CD4-positive, alpha-beta T cell treated with Interleukin-4 for 1 hour (primary cell): ENCODE results near the gene TBCCD1.
"Not testable (repeated sequence)": the region's sequence is repeated elsewhere in the genome, so short reads cannot be mapped to it uniquely, and the experiment has no call there.

ENCODE experiments used
- DNase-seq, 2 donors: peaks; one replicate each; pipeline ENCODE4 v3.0.0-alpha.2; 2020 to 2022

Gene TBCCD1

GRCh38 chr3:186594591-186595113, 27.5 kb upstream of the TBCCD1 start:
- DNase-seq: no peak

GRCh38 chr3:186593862-186594261, 26.7 kb upstream of the TBCCD1 start:
- DNase-seq: no peak

DNA sequence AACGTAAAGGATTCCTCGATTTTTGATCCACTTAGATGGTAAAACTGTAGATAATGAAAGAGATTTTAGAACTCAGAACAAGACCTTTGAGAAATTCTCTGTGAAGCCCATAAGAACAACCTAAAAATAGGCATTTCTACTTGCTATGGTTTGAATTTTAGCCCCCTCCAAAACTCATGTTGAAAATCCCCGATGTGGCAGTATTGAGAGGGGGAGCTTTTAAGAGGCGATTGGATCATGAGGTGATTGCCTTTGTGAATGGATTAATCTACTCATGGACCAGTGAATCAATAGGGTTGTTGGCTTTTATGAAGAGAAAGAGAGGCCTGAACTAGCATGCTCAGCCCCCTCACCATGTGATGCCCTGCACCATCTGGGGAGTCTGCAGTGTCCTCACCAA, 25.5 kb upstream of the TBCCD1 start:
- no peak for DNase-seq

- DNase-seq: no peak
Observed at GRCh38 chr3:186590580-186591295, 23.6 kb upstream of the TBCCD1 start.

GRCh38 chr3:186589856-186590579, 22.9 kb upstream of the TBCCD1 start:
- DNase-seq: peak in 1 of 2 donors; percentile 43

DNA sequence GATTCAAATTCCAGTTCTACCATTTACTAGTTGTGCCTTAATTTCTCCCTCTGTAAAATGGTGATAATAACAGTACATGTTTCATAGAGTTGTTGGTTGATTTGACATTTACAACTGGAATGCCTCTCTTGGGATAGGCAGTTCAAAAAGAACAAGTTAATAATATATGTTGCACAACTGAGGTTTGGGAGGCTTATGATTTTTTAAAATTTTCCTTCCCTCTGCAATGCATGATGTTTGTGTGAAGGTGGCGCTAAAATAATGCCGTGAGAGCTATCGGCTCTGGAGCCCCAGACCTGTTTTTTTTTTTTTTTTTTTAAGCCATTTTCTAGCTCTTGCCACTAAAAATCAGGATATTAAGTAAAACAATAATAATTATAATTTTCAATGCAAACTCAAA, 22.0 kb upstream of the TBCCD1 start:
- DNase-seq: no peak

GRCh38 chr3:186588632-186589031, 21.5 kb upstream of the TBCCD1 start:
- DNase-seq: no peak

GRCh38 chr3:186587183-186587582, 20.0 kb upstream of the TBCCD1 start:
- DNase-seq: no peak

DNA sequence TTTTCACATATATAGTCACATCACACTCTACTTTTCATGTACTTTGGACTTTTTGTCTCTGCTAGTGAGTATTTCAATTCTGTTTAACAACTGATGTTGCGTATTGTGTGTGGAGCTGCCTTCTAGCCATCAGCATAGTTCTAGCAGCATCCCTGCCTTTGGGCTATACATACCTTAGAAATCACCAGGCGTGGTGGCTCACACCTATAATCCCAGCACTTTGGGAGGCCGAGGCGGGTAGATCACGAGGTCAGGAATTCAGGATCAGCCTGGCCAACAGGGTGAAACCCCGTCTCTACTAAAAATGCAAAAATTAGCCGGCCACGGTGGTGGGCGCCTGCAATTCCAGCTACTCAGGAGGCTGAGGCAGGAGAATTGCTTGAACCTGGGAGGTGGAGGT, 19.1 kb upstream of the TBCCD1 start:
- DNase-seq: not testable (repeated sequence)

- DNase-seq: no peak
Observed at GRCh38 chr3:186583831-186584230, 16.7 kb upstream of the TBCCD1 start.

DNA sequence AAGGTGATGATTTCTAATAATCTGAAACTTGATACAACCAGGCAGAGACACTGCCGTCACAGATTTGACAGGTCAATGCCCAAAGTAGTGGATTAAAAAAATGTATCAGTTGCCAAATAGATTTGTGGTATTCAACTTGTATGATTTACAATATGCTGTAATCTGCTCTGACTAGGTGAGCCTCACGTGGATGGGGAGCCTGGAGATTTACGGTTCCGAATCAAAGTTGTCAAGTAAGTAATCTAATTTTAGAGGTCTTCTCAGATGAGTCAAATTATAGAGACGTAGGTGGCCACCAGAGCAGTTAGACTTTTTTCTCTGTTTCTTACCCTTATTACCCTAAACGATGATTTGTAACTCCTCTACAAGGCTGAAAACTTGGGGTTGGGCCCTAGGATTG, 15.4 kb upstream of the TBCCD1 start:
- no peak for DNase-seq

- DNase-seq: no peak
Observed at GRCh38 chr3:186580785-186581184, 13.6 kb upstream of the TBCCD1 start.

DNA sequence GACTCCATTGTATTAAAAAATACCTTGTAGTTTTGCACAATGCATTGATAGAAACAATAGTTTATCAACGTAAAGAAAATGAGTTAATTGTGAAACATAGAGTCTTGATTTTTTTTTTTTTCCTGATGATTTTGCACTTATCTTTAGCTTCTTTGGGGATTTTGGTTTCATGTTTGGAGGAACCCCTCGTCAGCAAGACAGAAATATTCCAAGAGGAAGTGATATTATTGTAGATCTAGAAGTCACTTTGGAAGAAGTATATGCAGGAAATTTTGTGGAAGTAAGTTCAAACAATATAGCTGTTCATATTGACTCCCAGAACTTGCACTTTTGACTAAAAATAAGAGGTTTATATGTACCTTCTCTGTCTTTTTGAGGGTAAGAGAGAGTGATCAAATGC, 10.4 kb upstream of the TBCCD1 start:
- DNase-seq: no peak

GRCh38 chr3:186571644-186572013, 4.5 kb upstream of the TBCCD1 start:
- DNase-seq: no peak

DNA sequence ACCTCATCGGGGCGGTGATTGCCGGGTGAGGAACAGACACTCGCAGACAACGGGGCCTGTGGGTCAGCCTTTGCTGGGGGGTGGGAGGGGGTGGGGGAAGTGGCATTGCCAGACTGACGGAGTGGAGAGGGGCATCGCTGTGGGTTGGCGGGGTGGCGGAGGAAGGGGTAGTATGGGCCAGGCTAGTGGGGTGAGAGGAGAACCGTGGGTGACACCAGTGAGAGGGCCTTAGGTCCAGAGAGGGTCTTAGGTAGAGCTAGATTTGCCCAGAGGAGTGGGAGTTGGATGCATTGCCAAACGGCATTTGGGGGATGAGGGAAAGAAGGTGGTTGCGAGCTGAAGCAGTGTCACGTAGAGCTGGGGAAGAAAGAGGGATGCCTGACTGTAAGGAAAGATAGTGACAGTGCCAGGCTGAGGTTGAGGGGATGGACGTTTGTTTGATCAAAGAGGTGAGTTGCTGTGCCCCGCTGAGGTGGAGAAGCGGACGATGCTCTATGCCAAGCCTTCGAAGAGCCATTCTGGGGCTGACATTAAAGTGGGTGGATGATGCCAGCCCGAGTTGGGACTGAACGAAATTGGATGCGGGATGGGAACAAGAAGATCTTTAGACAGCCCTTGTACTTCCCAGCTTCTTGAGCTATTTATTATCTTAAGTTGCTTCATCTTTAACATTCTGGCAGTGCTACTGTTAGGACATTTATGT, 4.0 kb upstream of the TBCCD1 start:
- no peak for DNase-seq

DNA sequence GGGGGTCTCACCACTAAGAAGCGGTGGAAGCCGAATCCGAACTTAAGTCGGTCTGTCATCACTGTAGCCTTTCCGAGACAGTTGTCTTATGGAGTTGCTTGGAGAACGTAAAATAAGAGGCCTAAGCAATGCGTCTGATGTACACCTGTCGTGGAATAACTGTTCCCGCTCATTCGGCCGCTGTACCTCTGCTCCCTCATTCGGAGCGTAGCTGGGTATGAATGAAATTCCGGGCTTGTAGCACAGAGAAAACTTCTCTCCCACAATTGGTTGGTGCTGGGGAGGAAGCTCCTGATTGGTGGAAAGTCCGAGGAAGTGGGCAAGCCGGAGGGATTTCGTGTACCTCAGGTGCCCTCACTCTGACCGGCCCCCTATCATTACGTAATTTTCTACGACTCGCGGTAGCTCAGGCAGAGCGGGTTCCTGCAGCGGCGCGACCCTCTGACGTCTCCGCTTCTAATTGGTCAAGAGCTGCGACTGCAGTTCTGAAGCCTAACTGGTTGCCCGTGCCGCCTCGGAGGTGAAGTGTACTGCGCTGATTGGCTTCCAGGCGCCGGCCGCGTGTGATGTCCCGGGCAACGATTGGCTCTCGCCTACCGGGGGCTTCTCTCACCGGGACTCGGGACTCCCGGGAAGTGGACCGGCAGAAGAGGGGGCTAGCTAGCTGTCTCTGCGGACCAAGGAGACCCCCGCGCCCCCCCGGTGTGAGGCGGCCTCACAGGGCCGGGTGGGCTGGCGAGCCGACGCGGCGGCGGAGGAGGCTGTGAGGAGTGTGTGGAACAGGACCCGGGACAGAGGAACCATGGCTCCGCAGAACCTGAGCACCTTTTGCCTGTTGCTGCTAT, 3.2 kb upstream of the TBCCD1 start, which contains the start of gene DNAJB11:
Gene DNAJB11, plus strand, starts transcription at position 625 of the 845 bp plus-strand sequence. Its CDS starts 178 bp downstream, at position 803.
- peak; percentile 99 for DNase-seq

DNA sequence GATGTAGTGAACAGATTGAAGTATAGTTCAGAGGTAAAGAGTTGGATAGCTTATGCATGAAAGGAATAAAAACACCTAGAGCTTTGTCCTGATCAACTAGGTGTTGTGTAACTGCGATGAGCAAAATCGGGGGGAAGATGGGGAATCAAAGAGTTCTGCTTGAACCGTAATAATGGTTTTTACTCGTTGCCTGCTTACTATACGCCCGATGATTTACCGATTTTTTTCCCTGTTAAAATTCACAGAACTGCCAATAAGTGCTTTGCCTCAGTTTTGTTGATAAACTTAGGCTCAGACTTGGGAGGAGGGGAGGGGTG, 2.6 kb upstream of the TBCCD1 start:
- no peak for DNase-seq

- not testable (repeated sequence) for DNase-seq
Observed at GRCh38 chr3:186569361-186569760, 2.2 kb upstream of the TBCCD1 start.

DNA sequence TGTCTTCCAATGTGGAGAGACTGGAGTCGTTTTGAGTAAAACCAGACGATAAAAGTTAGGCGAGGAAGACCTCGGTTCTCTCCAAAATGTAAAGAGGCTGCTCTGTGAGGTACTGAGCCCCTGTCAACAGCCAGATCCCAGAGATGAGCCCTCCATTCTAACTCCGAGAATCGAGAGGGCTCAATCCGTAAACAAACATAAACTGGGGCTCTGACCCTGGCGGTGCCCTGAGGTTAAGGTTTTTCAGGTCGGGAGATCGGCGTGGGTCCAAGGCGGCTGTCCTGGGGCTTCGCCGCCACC, 417 bp downstream of the TBCCD1 start:
- DNase-seq: no peak

- DNase-seq: no peak
Observed at GRCh38 chr3:186564586-186564985, 2.6 kb downstream of the TBCCD1 start.

DNA sequence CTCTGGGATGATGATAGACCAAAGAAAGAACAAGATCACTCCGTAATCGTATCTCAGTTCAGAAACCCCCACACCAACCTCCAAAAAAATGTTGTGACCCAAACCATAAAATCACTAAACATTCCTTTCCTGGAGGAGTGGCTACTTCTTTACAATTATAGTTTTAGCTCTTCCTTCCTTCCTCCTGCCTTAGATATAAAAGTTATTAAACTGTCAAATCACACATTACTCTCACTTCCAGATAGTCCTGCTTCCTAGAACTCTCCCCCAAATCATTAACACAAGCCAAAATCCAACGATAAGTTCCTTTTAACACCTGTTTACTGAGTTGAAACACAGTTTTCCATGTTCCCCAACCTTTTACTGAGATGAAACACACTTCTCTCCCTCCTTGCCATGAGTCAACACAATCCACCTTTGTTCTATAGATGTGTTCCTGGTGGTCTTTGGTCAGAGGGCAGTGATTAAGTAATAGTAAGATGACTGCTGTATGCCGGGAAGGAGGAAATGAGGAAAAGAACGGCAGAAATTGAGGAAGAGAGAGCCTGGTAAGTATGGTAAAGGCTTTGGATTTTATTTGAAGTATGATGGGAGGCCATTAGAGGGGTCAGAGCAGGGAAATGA, 14.6 kb downstream of the TBCCD1 start:
- DNase-seq: no peak

DNA sequence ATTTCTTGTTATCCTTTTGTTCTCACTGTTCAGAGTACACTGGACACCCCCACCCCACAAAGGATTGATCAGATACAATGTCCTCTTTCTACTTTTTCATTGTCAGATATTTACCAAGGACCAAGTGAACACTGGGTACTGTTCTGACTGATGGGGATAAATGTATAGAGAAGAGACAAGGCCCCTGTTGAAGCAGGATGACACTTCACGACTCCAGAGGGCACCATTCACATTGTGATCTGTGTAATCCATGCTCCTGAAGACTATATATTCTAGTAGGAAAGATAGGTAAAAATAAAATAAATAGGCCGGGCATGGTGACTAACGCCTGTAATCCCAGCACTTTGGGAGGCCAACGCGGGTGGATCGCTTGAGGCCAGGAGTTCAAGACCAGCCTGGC, 15.8 kb downstream of the TBCCD1 start:
- DNase-seq: no peak

DNA sequence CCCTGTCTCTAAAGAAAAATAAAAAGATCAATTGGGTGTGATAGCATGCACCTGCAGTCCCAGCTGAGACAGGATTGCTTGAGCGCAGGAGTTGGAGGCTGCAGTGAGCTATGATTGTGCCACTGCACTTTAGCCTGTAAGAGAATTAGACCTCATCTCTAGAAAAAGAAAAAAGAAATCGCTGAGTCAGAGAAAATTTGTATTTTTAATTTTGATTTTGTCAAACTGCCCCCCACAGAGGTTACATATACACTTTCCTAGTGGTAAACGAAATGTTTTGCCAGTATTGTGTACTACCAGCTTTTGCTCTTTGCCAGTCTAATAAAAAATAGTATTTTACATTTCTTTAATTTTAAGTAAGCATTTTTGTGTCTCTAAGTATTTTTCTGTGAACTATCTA, 17.6 kb downstream of the TBCCD1 start:
- DNase-seq: no peak
